Ovary (tissue), 3 donors: Measurements from ENCODE around the gene DDX60.

ENCODE experiments used
- CTCF ChIP-seq, 3 donors: fragments of 450-650 bp in 2 of 3; fragments of 200-600 bp in 1 of 3; IDR thresholded peaks; one replicate each; pipeline versions ENCODE4 v1.5.1 to v1.8.0; 2016 to 2022; ENCODE audit warnings: antibody characterized with exemption in 3 of 3, mild to moderate bottlenecking in 1 of 3
- EP300 ChIP-seq: sonication (generic); formaldehyde crosslinking; IDR thresholded peaks from one replicate; pipeline ENCODE4 v1.6.1; 2017; ENCODE audit warnings: antibody characterized with exemption
- POLR2A ChIP-seq: fragments of 450-650 bp; IDR thresholded peaks from one replicate; pipeline ENCODE4 v1.6.1; 2017; ENCODE audit warnings: antibody characterized with exemption, mild to moderate bottlenecking, moderate library complexity
- donor health status: DM: no; HTN: no; CAD: no.

GRCh38 chr4:168274871-168275270 is 43.7 kb downstream of the DDX60 start:
- TF ChIP-seq CTCF (IDR thresholded peaks at IDR 0.05) (no peak), POLR2A (no peak), EP300 (no peak)
